NCI-H1092 (cell line): Measurements from ENCODE around the gene NHS.

Experiments
- DNase-seq: peaks from one replicate; lab custom pipeline; 2025; lab: John Stamatoyannopoulos, UW

NHS gene

GRCh38 chrX:17374619-17375366 is at the start of gene NHS:
NHS (plus strand) TSS chrX:17375200; CDS start chrX:17375758, 558 bp downstream.
- peak; percentile 70 for DNase-seq

DNA sequence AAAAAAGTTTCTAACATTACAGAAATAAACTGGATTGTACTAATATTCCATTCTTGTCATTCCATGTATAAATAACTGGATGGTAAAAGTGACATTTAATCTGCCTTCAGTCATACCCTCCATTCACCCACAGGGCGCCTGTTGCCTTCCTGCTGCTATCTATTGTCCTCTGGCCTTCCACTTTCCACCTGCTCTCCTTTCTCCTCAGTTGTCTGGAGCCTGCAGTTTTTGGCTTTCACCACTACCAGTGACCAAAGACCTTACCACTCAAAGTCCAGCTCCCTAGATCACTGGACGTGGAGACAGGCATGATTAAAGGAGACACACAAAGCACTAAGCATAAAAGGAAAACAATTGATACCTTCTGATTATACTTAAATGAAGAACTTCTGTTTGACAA is 46.2 kb upstream of the NHS start:
- no peak for DNase-seq

GRCh38 chrX:17336377-17336776 is 38.6 kb upstream of the NHS start:
- no peak for DNase-seq

GRCh38 chrX:17355976-17356375 is 19.0 kb upstream of the NHS start:
- no peak for DNase-seq

DNA sequence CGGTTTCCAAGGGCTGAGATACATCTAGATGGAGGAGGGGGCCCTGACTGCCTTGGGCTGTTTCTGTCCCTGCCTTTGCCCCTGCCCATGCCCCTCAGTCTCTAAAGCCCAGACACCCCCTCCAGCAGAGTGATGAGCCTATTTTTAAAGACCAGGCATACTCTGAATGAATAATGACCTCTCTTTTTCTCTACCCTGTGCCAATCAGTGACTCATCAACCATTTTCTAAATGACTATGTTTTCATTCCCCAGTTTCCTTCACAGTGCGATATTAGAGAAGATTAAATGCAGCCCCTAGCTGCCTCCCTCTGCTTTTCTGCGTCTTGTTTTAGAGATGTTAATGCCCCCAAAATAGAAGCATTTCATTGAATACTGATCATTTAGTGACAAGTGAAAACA is 15.5 kb upstream of the NHS start:
- no peak for DNase-seq

DNA sequence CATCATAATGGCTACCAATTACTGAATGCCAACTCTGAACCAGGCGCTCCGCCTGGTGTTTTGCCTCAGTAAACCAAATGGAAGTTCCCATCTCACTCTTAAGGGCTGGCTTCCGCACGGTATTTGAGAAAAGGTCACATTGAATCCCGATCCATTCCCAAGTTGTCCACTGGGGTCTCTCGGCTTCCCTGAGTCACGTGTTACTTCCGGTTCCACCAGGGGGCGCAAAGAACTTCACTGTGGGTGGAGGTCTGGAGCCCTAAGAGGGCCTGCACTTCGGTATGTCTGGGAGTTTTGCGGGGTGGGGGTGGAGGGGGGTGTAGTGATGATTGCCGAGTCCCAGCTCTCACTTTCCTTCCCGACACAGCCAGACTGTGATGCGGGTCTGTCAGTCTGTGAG is 13.4 kb upstream of the NHS start:
- peak; percentile 2 for DNase-seq

DNA sequence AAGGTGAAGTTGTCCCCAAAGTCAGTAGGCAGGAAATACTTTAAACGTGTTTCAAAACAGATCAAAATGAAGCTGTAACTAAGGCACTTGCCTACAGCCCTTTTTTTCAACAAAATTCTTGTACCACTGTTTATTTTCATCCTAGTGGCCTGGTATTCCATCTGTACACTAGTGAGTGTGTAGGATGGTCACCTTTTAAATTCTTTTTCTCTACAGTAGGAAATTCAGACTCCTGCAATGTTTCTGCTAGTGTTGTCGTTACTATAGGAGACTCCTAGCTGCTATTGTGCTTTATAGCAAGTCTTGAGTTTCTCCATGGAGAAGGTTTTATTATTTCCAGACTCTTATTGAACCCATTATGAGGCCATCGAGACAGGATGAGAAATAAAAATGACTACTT is 7.0 kb upstream of the NHS start:
- no peak for DNase-seq

- no peak for DNase-seq
Measured at GRCh38 chrX:17369309-17369708, 5.7 kb upstream of the NHS start.

DNA sequence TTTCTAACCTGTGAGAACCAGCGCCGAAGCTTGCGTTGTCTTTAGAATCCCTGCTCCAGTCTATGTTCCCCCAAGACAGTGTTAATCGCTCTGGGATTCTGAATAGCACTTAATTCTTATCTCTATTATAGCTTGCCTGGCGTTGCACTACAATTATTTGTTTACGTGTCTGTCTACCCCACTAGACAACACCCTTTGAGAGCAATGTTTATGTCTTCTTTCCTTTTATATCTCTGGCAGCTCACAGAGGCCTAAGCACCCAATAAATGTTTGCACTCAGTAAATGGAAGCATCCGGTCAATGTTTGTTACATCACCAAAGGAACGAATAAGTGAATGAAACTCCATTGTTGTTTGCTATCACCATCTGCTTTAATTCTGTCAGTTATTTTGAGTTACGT is 4.8 kb upstream of the NHS start:
- no peak for DNase-seq

- DNase-seq = no peak
Measured at GRCh38 chrX:17372052-17372451, 2.9 kb upstream of the NHS start.

- no peak for DNase-seq
Measured at GRCh38 chrX:17373337-17373736, 1.7 kb upstream of the NHS start.

GRCh38 chrX:17375367-17375636 is 302 bp downstream of the NHS start:
- DNase-seq = no peak

DNA sequence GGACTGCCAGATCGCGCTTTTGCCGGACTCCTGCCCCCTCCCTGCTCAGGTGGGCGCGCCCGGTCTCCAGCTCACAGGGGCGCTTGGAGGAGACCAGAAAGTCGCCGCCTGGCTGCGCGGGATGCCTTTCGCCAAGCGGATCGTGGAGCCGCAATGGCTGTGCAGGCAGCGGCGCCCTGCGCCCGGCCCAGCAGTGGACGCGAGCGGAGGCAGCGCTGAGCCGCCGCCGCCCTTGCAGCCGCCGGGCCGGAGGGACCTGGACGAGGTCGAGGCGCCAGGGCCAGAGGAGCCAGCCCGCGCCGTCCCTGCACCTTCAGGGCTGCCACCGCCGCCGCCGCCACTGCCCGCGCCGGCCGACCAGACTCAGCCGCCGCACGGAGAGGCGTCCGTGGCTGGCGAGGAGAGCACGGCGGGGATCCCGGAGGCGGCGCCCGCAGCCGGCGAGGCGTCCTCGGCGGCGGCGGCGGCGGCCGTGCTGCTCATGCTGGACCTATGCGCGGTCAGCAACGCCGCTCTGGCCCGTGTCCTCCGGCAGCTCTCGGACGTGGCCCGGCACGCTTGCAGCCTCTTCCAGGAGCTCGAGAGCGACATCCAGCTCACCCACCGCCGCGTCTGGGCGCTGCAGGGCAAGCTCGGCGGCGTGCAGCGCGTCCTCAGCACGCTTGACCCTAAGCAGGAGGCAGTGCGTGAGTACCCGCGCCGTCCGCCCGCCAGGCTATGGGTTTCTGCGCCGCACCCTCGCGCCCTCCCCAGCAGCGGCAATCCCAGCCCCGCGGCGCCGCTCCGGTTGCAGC is 834 bp downstream of the NHS start:
- peak; percentile 27 for DNase-seq

- DNase-seq = peak; percentile 16
Measured at GRCh38 chrX:17376431-17377077, 1.6 kb downstream of the NHS start.

GRCh38 chrX:17377091-17377717 is 2.2 kb downstream of the NHS start:
- DNase-seq = peak; percentile 62

- DNase-seq = no peak
Measured at GRCh38 chrX:17377795-17378194, 2.8 kb downstream of the NHS start.

GRCh38 chrX:17380221-17380620 is 5.2 kb downstream of the NHS start:
- no peak for DNase-seq

- no peak for DNase-seq
Measured at GRCh38 chrX:17390419-17390850, 15.4 kb downstream of the NHS start.

DNA sequence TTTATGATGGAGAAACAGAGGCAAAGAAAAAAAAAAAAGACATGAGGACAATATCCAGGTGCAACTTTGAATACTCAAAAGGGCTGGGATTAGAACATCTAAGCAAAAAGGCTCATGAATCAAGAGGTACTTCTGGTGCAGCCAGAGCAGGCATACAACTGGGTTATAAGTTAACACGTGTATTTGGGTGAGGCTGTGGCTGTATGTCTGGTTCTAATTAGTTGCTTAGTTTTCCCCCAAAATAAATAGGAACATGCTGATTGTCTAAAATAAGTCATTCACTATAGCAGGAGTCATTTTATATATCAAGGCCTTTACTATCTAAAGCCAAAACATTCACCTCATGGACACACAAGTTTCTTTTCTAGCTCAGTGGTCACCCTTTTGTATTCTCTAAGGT is 20.2 kb downstream of the NHS start:
- no peak for DNase-seq

- no peak for DNase-seq
Measured at GRCh38 chrX:17397074-17397473, 22.1 kb downstream of the NHS start.

DNA sequence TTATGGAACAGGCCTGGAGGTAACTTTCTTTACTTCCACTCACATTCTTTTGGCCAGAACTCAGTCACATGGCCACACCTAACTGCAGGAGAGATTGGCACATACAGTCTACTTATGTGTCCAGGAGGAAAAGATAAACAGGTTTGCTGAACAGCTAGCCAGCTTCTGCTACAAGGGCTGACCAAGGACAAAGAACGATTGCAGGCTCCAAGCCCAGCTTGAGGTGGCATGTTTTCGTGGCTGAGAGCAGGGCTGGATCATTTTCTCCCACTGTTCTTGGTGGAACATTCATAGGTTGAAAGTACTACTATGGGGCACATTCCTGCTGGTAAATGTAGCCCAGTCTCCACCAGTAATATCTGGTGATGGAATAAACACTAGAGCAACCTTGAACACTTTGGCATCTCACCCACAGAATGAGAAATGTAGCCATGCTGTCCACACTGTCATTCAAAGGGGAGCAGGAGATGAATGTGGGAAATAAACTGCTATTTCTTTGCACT is 28.2 kb downstream of the NHS start:
- no peak for DNase-seq

DNA sequence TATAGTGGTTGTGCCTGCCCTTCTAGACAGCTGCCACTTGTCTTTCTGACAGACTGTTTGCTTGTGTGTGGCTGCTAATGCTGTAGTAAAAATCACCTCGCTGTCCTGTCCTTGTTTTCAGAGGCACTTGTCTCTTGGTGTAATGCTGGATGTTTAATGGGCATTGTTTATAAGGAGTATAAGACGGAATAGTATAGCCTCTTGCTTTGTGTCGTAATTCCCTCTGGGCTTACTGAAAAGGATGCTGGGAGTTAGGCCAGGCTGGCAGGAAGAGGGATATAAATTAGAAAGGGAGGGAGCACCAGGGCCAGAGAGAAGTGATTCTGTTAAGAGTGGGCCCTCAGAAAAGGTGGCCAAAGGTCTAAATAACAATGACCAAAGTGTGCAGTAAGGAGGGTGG is 29.0 kb downstream of the NHS start:
- DNase-seq = no peak
